Suprapubic skin (tissue), 4 donors: ENCODE results near the gene CPXM1. TPM values are rescaled to one million over a fixed set of nuclear protein-coding genes. Genes with fewer than 3 reads are reported as not detected.
A peak's percentile ranks its signal among the peaks of the same experiment; 100 is the strongest.

Experiments used
- DNase-seq, 2 donors: peaks; one replicate each; pipeline ENCODE4 v3.0.0-alpha.2; 2019; ENCODE audit warnings: low spot score in 2 of 2
- H3K27ac ChIP-seq: fragments of 200-600 bp; sonication (generic); one replicate; pipeline ENCODE4 v1.5.1; 2019
- H3K27me3 ChIP-seq: fragments of 200-600 bp; sonication (generic); one replicate; pipeline ENCODE4 v1.5.1; 2019
- H3K36me3 ChIP-seq: fragments of 200-600 bp; sonication (generic); one replicate; pipeline ENCODE4 v1.5.1; 2019
- H3K4me1 ChIP-seq: fragments of 200-600 bp; sonication (generic); one replicate; pipeline ENCODE4 v1.5.1; 2019
- H3K4me3 ChIP-seq: fragments of 200-600 bp; sonication (generic); one replicate; pipeline ENCODE4 v1.5.1; 2019; ENCODE audit warnings: mild to moderate bottlenecking
- H3K9me3 ChIP-seq: fragments of 200-600 bp; sonication (generic); one replicate; pipeline ENCODE4 v1.5.1; 2019
- EP300 ChIP-seq: sonication (generic); formaldehyde crosslinking; IDR thresholded peaks from one replicate; pipeline ENCODE4 v1.6.1; 2017; ENCODE audit warnings: antibody characterized with exemption
- POLR2A ChIP-seq, 2 donors: fragments of 450-650 bp; IDR thresholded peaks; one replicate each; pipeline ENCODE4 v1.6.1; 2017; ENCODE audit warnings: antibody characterized with exemption in 2 of 2, mild to moderate bottlenecking in 2 of 2, moderate library complexity in 2 of 2
- POLR2AphosphoS5 ChIP-seq, 3 donors: sonication (generic); formaldehyde crosslinking; IDR thresholded peaks; one replicate each; pipeline ENCODE4 v1.6.1; 2017; ENCODE audit warnings: antibody characterized with exemption in 3 of 3
- WGBS: methylation state at CpG from one replicate; pipeline ENCODE4 v1.1.5; 2018; 5-methylcytosine and 5-hydroxymethylcytosine counted together
- total RNA-seq, 4 donors: library from RNA; depleted of rRNA; stranded (reverse); fragments of >200 nt; gene quantifications; one replicate each; pipeline ENCODE4 v1.1.0, GENCODE V29; 2016
- TF ChIP-seq, protein P1 (sequence below), 2 donors: fragments of 200-600 bp in 1 of 2; fragments of 450-650 bp in 1 of 2; sonication (generic) in 1 of 2; IDR thresholded peaks; one replicate each; pipeline ENCODE4 v1.5.1; 2016 to 2019; ENCODE audit warnings: antibody characterized with exemption in 2 of 2, mild to moderate bottlenecking in 1 of 2, moderate library complexity in 1 of 2

The CPXM1 gene
- total RNA-seq, 4 donors from 2014 or later: 1.5 to 5.1 (median 3.2) TPM

DNA sequence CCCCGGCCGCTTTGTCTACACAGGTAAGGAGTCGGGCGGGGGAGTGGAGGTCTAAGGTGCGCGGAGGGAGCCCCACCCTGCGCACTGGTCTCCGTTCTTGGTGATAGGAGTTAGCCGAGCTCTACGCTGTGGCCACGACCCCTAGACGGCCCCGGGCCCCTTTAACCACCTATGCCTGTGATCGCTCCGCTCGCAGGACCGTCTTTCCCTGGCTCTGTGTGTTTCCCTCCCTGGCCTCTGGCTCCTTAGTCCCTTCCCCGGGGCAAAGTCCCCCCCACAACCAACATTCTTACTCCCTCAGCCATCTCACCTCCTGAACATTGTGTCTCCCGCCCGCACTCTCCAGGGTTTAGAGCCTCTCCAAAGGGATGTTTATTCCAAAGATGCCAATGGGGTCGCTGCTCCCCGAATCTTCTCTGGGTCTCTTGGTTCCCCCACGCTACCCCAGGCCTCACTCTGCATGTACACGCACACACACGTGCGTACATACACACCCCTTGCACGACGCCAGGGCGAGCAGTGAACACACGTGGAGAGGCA lies 50.4 kb downstream of the CPXM1 start:
- TF ChIP-seq, protein P1, sequence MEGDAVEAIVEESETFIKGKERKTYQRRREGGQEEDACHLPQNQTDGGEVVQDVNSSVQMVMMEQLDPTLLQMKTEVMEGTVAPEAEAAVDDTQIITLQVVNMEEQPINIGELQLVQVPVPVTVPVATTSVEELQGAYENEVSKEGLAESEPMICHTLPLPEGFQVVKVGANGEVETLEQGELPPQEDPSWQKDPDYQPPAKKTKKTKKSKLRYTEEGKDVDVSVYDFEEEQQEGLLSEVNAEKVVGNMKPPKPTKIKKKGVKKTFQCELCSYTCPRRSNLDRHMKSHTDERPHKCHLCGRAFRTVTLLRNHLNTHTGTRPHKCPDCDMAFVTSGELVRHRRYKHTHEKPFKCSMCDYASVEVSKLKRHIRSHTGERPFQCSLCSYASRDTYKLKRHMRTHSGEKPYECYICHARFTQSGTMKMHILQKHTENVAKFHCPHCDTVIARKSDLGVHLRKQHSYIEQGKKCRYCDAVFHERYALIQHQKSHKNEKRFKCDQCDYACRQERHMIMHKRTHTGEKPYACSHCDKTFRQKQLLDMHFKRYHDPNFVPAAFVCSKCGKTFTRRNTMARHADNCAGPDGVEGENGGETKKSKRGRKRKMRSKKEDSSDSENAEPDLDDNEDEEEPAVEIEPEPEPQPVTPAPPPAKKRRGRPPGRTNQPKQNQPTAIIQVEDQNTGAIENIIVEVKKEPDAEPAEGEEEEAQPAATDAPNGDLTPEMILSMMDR (IDR thresholded peaks at IDR 0.05): no peak
- TF ChIP-seq EP300 (no peak), POLR2AphosphoS5 (IDR thresholded peaks at IDR 0.05) (no peak), POLR2A (IDR thresholded peaks at IDR 0.05) (no peak)
- no peak overlapping the region for H3K4me3 ChIP-seq
- no peak for DNase-seq
- no peak overlapping the region for H3K27ac ChIP-seq
- WGBS: 14% methylated on average over 27 of the region's 30 CpGs
- H3K27me3 ChIP-seq: peaks cover 42% of the 10 kb centered on the region
- no peaks in the 10 kb centered on the region for H3K36me3 ChIP-seq
- H3K9me3 ChIP-seq: no peaks in the 10 kb centered on the region
- peaks cover 31% of the 10 kb centered on the region for H3K4me1 ChIP-seq

DNA sequence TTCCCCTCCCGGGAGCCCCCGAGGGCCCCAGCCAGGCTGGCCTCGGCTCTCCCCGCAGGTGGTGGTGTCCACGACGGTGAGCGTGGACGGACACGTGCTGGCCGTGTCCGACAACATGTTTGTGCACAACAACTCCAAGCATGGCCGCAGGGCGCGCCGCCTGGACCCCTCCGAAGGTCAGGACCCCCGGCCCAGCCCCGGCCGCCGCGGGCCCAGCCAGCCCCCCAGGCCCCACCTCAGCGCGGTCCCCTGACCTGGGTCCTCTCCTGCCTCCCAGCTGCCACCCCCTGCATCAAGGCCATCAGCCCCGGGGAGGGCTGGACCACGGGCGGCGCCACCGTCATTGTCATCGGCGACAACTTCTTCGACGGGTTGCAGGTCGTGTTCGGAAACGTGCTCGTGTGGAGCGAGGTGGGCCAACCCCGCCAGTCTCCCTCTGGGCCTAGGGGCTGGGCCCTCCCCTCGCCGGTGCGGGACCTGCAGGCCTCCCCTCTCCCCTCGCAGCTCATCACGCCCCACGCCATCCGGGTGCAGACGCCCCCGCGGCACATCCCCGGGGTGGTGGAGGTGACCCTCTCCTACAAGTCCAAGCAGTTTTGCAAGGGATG lies 51.0 kb downstream of the CPXM1 start:
- Histone ChIP-seq H3K27me3 (peaks cover 37% of the 10 kb centered on the region), H3K36me3 (no peaks in the 10 kb centered on the region), H3K27ac (no peak overlapping the region), H3K9me3 (no peaks in the 10 kb centered on the region), H3K4me1 (peaks cover 31% of the 10 kb centered on the region), H3K4me3 (no peak overlapping the region)
- DNase-seq: peak in 1 of 2 donors; percentile 78
- no peak for TF ChIP-seq POLR2A (IDR thresholded peaks at IDR 0.05)
- TF ChIP-seq EP300: no peak
- TF ChIP-seq POLR2AphosphoS5 (IDR thresholded peaks at IDR 0.05): no peak
- TF ChIP-seq, protein P1 (IDR thresholded peaks at IDR 0.05): no peak
- 31% methylated on average over 14 of the region's 49 CpGs for WGBS

DNA sequence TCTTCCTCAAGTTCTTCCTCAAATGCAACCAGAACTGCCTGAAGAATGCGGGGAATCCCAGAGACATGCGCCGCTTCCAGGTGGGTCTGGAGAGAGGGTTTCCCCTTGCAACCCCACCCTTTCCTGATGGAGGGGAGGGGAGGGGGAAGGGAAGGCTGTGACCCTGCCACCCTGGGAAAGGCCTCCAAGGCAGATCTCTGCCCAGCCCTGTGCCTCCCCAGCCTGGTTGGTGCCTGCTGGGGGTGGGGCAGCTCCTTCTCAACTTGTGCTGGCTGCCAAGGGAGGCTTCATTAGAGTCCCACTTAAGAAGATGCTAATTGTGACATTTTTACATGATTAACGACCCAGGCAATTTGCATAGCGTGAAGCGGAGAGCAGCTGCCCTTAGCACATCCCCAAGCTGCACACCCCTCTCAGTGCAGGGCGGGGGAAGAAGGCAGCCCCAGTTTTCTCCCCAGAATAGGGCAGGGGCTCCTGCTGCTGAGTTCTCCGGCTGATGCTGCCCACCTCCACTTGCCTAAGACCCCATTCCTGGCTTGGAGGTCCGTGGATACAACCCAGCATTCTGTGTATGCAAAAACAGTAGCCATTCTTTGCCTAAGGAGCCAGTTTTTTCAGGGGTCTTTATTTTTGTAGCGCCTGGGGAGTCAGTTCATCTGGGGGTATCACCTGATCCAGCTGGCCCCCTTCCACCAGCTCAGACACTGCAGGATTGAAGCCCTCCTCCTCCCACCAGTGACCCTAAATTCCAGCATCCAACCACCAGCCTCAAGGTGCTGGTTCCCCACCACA lies 51.7 kb downstream of the CPXM1 start:
- peaks cover 31% of the 10 kb centered on the region for H3K4me1 ChIP-seq
- no peaks in the 10 kb centered on the region for H3K9me3 ChIP-seq
- H3K4me3 ChIP-seq: no peak overlapping the region
- peaks cover 30% of the 10 kb centered on the region for H3K27me3 ChIP-seq
- 38% methylated on average over 6 of the region's 10 CpGs for WGBS
- no peaks in the 10 kb centered on the region for H3K36me3 ChIP-seq
- no peak overlapping the region for H3K27ac ChIP-seq
- TF ChIP-seq EP300: no peak
- DNase-seq: peak in 1 of 2 donors; percentile 44

DNA sequence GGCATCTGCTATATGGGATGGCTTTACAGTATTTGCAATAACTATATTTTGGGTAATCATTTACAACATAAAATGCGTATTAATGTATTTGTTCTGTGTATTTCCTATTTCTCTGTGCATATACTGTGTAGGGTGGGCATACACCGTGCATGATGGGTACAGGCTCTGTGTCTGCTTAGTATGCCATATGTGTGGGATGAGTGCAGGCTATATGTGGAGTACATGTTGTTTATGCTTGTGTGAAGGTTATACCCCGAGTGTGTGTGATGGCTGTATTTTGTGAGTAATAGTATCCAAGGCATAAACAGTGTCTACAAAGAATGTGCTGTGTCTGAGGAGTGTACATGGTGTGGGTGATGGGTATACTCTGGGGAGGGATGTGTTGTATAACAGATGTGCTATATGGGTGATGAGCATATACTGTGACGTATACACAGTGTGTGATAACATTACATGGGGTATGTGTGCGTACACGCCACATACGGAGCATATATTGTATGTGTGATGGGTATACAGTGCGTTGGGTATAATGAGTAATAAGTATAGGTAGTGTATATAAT lies 52.7 kb downstream of the CPXM1 start:
- no peak for DNase-seq
- no peak overlapping the region for H3K4me3 ChIP-seq
- 83% methylated on average over 8 of the region's 8 CpGs for WGBS
- no peak overlapping the region for H3K27ac ChIP-seq
- H3K9me3 ChIP-seq: no peaks in the 10 kb centered on the region
- no peak for TF ChIP-seq POLR2AphosphoS5 (IDR thresholded peaks at IDR 0.05)
- no peaks in the 10 kb centered on the region for H3K36me3 ChIP-seq
- H3K27me3 ChIP-seq: peaks cover 21% of the 10 kb centered on the region
- H3K4me1 ChIP-seq: peaks cover 26% of the 10 kb centered on the region

DNA sequence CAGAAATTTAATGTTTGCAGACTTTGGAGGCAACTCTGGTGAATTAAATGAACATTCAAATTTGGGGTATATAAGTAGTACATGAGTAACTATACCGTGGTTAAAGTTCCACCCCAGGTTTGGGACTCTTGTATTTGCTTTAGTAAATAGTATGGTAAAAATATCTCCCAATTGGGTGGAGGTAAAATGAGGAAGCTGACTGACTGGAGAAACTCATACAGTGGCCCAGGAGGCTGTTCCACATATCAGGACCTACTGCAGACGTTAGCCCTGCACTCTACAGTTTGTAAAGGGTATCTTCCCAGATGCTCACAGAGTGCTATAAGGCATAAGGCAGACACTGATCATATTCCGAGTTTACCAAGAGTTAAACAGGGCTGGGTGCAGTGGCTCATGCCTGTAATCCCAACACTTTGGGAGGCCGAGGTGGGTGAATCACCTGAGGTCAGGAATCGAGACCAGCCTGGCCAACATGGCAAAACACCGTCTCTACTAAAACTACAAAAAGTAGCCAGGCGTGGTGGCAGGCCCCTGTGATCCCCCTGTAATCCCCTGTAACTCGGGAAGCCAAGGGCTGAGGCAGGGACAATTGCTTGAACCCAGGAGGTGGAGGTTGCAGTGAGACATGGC lies 53.7 kb downstream of the CPXM1 start:
- H3K36me3 ChIP-seq: no peaks in the 10 kb centered on the region
- H3K27ac ChIP-seq: no peak overlapping the region
- H3K27me3 ChIP-seq: peaks cover 11% of the 10 kb centered on the region
- peaks cover 16% of the 10 kb centered on the region for H3K4me1 ChIP-seq
- H3K4me3 ChIP-seq: no peak overlapping the region
- TF ChIP-seq, protein P1 (IDR thresholded peaks at IDR 0.05): no peak
- no peak for TF ChIP-seq POLR2AphosphoS5 (IDR thresholded peaks at IDR 0.05)
- TF ChIP-seq POLR2A (IDR thresholded peaks at IDR 0.05): no peak
- no peak for TF ChIP-seq EP300
- H3K9me3 ChIP-seq: no peaks in the 10 kb centered on the region
- DNase-seq: no peak
- WGBS: 63% methylated on average over 7 of the region's 8 CpGs
